WI38 (cell line): Measurements from ENCODE around the gene FSD1.
"Not testable (repeated sequence)": the region's sequence is repeated elsewhere in the genome, so short reads cannot be mapped to it uniquely, and the experiment has no call there.

Source experiments
- H3K4me3 ChIP-seq: 2 replicates; pipeline ENCODE4 v1.5.1; 2011; ENCODE audit warnings: low read depth, mild to moderate bottlenecking, control low read depth, low read length
- TF ChIP-seq, protein P1 (sequence below): IDR thresholded peaks from 2 replicates; pipeline ENCODE4 v1.5.1; 2012; ENCODE audit warnings: low read depth, mild to moderate bottlenecking, control low read depth, low read length

The FSD1 gene

DNA sequence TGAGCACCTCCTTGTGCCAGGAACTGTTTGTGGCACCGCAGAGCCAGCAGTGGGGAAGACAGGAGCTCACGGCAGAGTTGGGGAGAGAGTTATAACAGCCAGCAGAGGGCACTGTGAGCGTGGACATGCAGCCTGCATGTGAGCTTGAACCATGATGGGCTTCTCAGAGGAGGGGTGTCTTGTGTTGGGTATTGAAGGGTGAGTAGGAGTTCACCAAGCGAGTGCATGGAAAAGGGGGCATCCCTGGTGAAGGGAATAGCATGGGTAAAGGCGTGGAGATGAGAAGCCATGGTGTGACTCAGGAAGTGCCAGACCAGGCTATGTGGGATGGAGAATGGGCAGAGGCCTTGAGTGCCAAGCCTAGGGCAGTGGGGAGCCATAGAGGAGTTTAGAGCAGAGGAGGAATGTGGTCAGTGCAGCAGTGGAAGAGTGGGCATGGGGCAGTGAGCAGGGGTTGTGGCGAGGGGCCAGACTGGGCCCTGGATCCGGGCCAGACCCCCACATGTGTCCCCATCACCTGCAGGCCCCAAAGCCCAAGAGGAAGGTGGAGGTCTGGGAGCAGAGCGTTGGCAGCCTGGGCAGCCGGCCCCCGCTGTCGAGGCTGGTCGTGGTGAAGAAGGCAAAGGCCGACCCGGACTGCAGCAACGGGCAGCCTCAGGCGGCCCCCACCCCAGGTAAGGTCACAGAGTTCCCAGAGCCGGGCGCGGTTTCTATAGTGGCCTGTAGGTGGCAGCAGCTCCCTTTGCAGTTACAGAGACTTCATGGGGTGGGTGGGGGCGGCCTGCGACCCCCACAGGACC lies 37.1 kb upstream of the FSD1 start:
- H3K4me3 ChIP-seq = no peak overlapping the region
- TF ChIP-seq, protein P1, sequence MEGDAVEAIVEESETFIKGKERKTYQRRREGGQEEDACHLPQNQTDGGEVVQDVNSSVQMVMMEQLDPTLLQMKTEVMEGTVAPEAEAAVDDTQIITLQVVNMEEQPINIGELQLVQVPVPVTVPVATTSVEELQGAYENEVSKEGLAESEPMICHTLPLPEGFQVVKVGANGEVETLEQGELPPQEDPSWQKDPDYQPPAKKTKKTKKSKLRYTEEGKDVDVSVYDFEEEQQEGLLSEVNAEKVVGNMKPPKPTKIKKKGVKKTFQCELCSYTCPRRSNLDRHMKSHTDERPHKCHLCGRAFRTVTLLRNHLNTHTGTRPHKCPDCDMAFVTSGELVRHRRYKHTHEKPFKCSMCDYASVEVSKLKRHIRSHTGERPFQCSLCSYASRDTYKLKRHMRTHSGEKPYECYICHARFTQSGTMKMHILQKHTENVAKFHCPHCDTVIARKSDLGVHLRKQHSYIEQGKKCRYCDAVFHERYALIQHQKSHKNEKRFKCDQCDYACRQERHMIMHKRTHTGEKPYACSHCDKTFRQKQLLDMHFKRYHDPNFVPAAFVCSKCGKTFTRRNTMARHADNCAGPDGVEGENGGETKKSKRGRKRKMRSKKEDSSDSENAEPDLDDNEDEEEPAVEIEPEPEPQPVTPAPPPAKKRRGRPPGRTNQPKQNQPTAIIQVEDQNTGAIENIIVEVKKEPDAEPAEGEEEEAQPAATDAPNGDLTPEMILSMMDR = peak; percentile 67

DNA sequence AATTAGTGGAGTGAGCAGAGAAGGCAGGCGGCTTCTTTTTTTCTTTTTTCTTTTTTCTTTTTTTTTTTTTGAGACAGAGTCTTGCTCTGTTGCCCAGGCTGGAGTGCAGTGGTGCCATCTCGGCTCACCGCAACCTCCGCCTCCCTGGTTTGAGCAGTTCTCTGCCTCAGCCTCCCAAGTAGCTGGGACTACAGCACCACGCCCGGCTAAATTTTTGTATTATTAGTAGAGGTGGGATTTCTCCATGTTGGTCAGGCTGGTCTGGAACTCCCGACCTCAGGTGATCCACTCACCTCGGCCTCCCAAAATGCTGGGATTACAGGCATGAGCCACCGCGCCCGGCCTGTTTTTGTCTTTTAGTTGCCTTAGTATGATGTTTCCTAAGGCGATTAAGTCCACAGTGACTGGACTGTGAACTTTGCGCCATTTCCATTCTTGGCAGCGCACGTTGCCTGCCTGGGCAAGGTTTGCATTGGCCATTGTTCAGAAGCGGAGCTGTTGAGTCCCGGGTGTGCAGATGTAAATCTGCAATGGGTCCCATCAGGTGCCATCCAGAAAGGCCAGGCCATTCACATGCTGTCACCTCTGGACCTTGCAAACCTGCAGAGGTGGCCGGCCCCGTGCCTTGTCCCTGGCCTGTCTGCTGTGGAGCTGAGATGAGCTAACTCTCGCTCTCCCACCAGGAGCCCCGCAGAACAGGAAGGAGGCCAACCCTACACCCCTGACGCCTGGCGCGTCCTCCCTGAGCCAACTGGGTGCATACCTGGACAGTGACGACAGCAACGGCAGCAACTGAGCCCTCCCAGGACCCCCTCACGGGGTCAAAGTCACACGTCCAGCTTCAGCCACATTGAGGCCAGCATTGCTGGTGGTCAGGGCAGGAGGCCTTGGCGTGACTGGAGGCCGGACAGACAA lies 36.2 kb upstream of the FSD1 start:
- TF ChIP-seq, protein P1 = no peak
- no peak overlapping the region for H3K4me3 ChIP-seq

DNA sequence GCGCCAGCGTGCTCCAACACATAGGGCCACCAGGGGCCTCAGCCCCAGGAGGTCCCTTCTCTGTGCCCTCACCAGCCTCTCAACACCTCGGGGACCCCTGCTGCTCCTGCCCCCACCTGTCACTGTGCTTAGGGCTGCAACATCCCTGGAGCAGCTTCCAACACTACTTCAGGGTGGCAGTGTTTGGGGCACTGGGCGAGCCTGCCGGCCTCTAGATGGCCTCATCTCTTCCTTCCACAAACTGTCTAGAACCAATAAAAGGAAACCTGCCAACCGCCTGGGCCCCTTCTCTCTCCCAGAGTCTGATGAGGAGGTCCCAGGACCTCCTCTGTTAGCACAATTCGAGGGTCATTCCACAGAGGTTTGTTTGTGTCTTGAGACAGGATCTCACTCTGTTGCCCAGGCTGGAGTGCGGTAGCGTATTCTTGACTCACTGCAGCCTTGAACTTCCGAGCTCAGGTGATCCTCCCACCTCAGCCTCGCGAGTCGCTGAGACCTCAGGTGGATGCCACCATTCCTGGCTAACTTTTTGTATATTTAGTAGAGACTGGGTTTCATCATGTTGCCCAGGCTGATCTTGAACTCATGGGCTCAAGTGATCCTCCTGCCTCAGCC lies 35.5 kb upstream of the FSD1 start:
- no peak overlapping the region for H3K4me3 ChIP-seq
- TF ChIP-seq, protein P1 = no peak

DNA sequence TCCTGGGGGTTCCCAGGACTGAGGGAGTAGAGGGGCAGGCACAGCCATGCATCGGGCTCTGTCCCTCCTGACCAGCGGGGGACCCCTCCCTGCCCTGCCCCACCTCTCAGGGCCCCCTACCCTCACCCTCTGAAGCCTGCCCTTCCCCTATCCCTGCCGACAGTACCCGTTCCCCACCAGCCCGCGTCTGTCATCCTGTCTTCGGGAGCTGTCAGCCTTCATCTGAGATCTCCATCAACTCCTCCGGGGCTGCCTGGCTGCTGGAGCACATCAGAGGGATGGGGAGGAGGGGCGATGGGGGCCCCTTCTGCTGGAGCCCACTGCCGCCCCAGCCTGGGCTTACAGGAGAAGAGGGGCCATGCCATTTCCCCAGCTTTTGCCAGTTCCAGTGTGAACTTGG lies 31.5 kb upstream of the FSD1 start:
- no peak overlapping the region for H3K4me3 ChIP-seq
- TF ChIP-seq, protein P1 = no peak

DNA sequence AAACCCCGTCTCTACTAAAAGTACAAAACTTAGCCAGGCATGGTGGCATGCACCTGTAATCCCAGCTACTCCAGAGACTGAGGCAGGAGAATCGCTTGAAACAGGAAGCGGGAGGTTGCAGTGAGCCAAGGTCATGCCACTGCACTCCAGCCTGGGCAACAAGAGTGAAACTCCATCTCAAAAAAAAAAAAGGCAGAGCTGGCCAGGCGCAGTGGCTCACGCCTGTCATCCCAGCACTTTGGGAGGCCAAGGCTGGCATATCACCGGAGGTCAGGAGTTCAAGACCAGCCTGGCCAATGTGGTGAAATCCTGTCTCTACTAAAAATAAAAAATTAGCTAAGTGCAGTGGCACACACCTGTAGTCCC lies 30.1 kb upstream of the FSD1 start:
- not testable (repeated sequence) for H3K4me3 ChIP-seq

DNA sequence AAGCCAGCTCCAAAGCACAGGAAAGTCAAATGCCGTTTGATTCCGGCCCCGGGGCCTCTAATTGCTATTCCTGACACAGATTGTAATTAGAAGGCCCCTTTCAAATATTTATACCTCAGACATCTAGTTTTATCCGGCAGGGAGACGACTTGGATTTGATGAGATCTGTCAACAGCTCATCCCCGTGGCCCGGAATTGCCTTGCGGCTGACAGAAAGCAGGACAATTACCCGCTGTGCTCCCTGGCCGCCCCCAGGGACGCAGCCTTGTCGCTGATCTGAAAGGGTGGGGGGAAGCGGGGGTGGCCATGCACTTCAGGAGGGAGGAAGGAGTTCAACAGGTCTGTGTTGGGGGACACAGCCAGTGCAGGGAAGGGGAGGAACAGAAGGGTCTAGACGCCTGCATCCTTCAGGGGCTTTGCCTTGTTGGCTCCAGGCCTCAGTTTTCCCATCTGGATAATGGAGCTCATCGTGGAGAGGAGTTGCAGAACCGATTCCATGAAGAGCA lies 27.2 kb upstream of the FSD1 start:
- no peak overlapping the region for H3K4me3 ChIP-seq

DNA sequence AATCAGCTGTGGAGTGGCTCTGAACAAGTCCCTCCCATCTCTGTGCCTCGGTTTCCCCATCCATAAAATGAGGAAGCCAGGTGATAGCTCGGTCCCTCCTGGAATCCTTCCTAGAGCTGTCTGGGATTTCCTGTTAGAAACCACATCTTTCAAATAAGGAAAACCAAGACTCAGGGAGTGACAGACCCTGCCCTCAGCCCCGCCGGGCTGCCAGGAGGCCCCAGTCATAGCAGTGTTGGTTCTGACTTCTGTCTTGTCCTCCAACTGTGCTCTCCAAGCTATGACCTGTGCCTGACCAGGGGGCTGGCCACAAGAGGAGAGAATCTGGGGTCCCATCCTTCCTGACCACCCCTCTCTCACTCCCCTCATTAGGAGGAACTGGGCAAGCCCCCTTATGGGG lies 26.4 kb upstream of the FSD1 start:
- TF ChIP-seq, protein P1 = no peak
- no peak overlapping the region for H3K4me3 ChIP-seq

More for the DNA sequence above, 27.2 kb upstream of the FSD1 start:
- TF ChIP-seq, protein P1 = no peak
